Endothelial cell of umbilical vein (primary cell): Measurements from ENCODE around the gene CLN6. TPM values are rescaled to one million over a fixed set of nuclear protein-coding genes. Genes with fewer than 3 reads are reported as not detected.
"Not testable (repeated sequence)": the region's sequence is repeated elsewhere in the genome, so short reads cannot be mapped to it uniquely, and the experiment has no call there.

ENCODE experiments used
- BruUV-seq: library from RNA; stranded (reverse); fragments of 400-500 nt; replicated peaks from 2 replicates; lab custom pipeline; 2021; lab: Mats Ljungman, UMichigan
- CTCF ChIA-PET: fragments of 300-600, 350-600 bp; sonication (Branson Sonifier 250); formaldehyde crosslinking; loops from one replicate; lab custom pipeline; 2021; ENCODE audit warnings: antibody characterized with exemption, inconsistent platforms; lab: Charles Lee
- POLR2A ChIA-PET: fragments of 300-600, 350-600 bp; sonication (Branson Sonifier 250); formaldehyde crosslinking; loops from one replicate; lab custom pipeline; 2021; ENCODE audit warnings: antibody characterized with exemption, inconsistent platforms; lab: Charles Lee
- DNase-seq: peaks from one replicate; pipeline ENCODE4 v3.0.0-alpha.2; 2011; ENCODE audit warnings: low read depth, low spot score
- FAIRE-seq: peaks from 2 replicates; lab custom pipeline; 2011; peaks lifted over from hg19 to GRCh38; lab: Jason Lieb, UNC
- H2AFZ ChIP-seq: 2 replicates; pipeline ENCODE4 v1.6.0; 2012; ENCODE audit warnings: low read depth, low read length, control low read depth, inconsistent platforms
- H3K27ac ChIP-seq: 2 replicates; pipeline ENCODE4 v1.5.1; 2011; ENCODE audit warnings: low read depth, mild to moderate bottlenecking, control low read depth, low read length, moderate library complexity; ENCODE audit not compliant: insufficient read depth
- H3K27me3 ChIP-seq, 2 experiments: 2 replicates each; pipeline versions ENCODE4 v1.6.0 to v1.6.1; 2011; ENCODE audit warnings: low read length in 2 of 2, mixed read lengths in 1 of 2; ENCODE audit not compliant: control insufficient read depth in 2 of 2, insufficient read depth in 2 of 2
- H3K36me3 ChIP-seq, 2 experiments: 2 replicates in 1 of 2; 3 replicates in 1 of 2; pipeline ENCODE4 v1.5.1; 2011; ENCODE audit warnings: low read length in 2 of 2, mild to moderate bottlenecking in 1 of 2, moderate library complexity in 1 of 2; ENCODE audit not compliant: control insufficient read depth in 2 of 2, insufficient read depth in 2 of 2; ENCODE audit errors: extremely low read depth in 1 of 2
- H3K4me1 ChIP-seq: 3 replicates; pipeline ENCODE4 v1.5.1; 2011; ENCODE audit warnings: mild to moderate bottlenecking, low read length; ENCODE audit not compliant: control insufficient read depth, insufficient read depth; ENCODE audit errors: extremely low read depth
- H3K4me2 ChIP-seq: 2 replicates; pipeline ENCODE4 v1.6.1; 2011; ENCODE audit warnings: low read length, control low read depth, mixed read lengths; ENCODE audit not compliant: insufficient read depth
- H3K4me3 ChIP-seq, 3 experiments: fragments of 200-600 bp in 1 of 3; sonication (generic), shearing (Covaris generic) in 1 of 3; replicated peaks in 1 of 3; 2 replicates each; pipeline ENCODE4 v1.5.1; 2011 to 2016; ENCODE audit warnings: control low read depth in 3 of 3, low read length in 3 of 3, mild to moderate bottlenecking in 2 of 3, inconsistent platforms in 1 of 3, low read depth in 1 of 3, moderate library complexity in 1 of 3; ENCODE audit not compliant: insufficient read depth in 1 of 3
- H3K79me2 ChIP-seq: 2 replicates; pipeline ENCODE4 v1.6.0; 2012; ENCODE audit warnings: low read length, inconsistent platforms; ENCODE audit not compliant: control insufficient read depth, insufficient read depth
- H3K9ac ChIP-seq: replicated peaks from 2 replicates; pipeline ENCODE3; 2011; ENCODE audit warnings: low read length, control low read depth; ENCODE audit not compliant: insufficient read depth; ENCODE audit errors: extremely low read depth
- H3K9me1 ChIP-seq: replicated peaks from 3 replicates; pipeline ENCODE4 v1.6.0; 2011; ENCODE audit warnings: mild to moderate bottlenecking, low read length; ENCODE audit not compliant: control insufficient read depth, insufficient read depth; ENCODE audit errors: extremely low read depth
- H3K9me3 ChIP-seq: replicated peaks from 2 replicates; pipeline ENCODE4 v1.5.1; 2012; ENCODE audit warnings: low read length, inconsistent platforms; ENCODE audit not compliant: control insufficient read depth, insufficient read depth
- H4K20me1 ChIP-seq: replicated peaks from 2 replicates; pipeline ENCODE3; 2011; ENCODE audit warnings: mild to moderate bottlenecking, low read length; ENCODE audit not compliant: control insufficient read depth, insufficient read depth; ENCODE audit errors: extremely low read depth
- EZH2 ChIP-seq: IDR thresholded peaks from 2 replicates; pipeline ENCODE4 v1.6.1; 2012; ENCODE audit warnings: borderline replicate concordance, low read depth, mild to moderate bottlenecking, moderate library complexity, low read length, inconsistent platforms; ENCODE audit not compliant: severe bottlenecking
- FOS ChIP-seq: IDR thresholded peaks from 2 replicates; pipeline ENCODE4 v1.6.1; 2011; ENCODE audit warnings: mild to moderate bottlenecking, low read length, moderate library complexity, borderline replicate concordance; ENCODE audit not compliant: insufficient read depth
- GATA2 ChIP-seq: IDR thresholded peaks from 2 replicates; pipeline ENCODE4 v1.7.0; 2011; ENCODE audit warnings: low read depth, mild to moderate bottlenecking, moderate library complexity, mixed read lengths, low read length; ENCODE audit not compliant: insufficient read length, insufficient read depth
- JUN ChIP-seq: IDR thresholded peaks from 2 replicates; pipeline ENCODE4 v1.6.1; 2011; ENCODE audit warnings: borderline replicate concordance, low read depth; ENCODE audit not compliant: insufficient read length, insufficient read depth
- MYC ChIP-seq: IDR thresholded peaks from one replicate; pipeline ENCODE4 v1.6.1; 2011; ENCODE audit warnings: mild to moderate bottlenecking, low read depth, low read length
- POLR2A ChIP-seq: IDR thresholded peaks from 2 replicates; pipeline ENCODE4 v1.6.1; 2012; ENCODE audit warnings: low read depth, mild to moderate bottlenecking, control low read depth, low read length
- POLR2AphosphoS5 ChIP-seq: IDR thresholded peaks from 2 replicates; pipeline ENCODE4 v1.6.1; 2012; ENCODE audit warnings: low read depth, mild to moderate bottlenecking, control low read depth, low read length, moderate library complexity; ENCODE audit not compliant: insufficient read depth
- dilution Hi-C: fragments of 300-500 bp; cut with MboI; formaldehyde crosslinking; loops from one replicate; pipeline ENCODE4 v1.15.0; 2019; ENCODE audit warnings: low sequenced_read_pairs; ENCODE audit not compliant: extremely low pct_ligation_motif_present
- intact Hi-C: fragments of 100-400 bp; cut with micrococcal nuclease; formaldehyde crosslinking; loops from one replicate; pipeline ENCODE4 v1.10.0; 2022
- polyA plus RNA-seq, 4 experiments: library from polyadenylated mRNA; depleted of rRNA in 3 of 4; stranded (reverse) in 3 of 4; unstranded in 1 of 4; fragments of >200 nt; gene quantifications; 2 replicates each; pipeline versions ENCODE4 v1.2.1 to v1.2.3, GENCODE V29; 2011 to 2012; ENCODE audit warnings: missing spikeins in 1 of 4
- total RNA-seq: library from RNA; stranded (reverse); gene quantifications from 2 replicates; pipeline ENCODE4 v1.2.3, GENCODE V29; 2021
- TF ChIP-seq, protein P1 (sequence below): IDR thresholded peaks from 2 replicates; pipeline ENCODE4 v1.6.1; 2011; ENCODE audit not compliant: insufficient read depth, insufficient read length
- TF ChIP-seq, protein P2 (sequence below), 2 donors: IDR thresholded peaks; 1 replicate in 1 of 2; 2 replicates in 1 of 2; pipeline ENCODE4 v1.5.1; 2011; ENCODE audit warnings: low read length in 2 of 2, mild to moderate bottlenecking in 2 of 2, moderate library complexity in 2 of 2, control low read depth in 1 of 2, inconsistent platforms in 1 of 2, low read depth in 1 of 2; ENCODE audit not compliant: insufficient read depth in 1 of 2; ENCODE audit errors: extremely low read depth in 1 of 2

CLN6 gene
- total and polyA plus RNA-seq, 2 donors (not counting 3 experiments of a cell fraction or from before 2014, with no cell fraction given) = 53.9 to 75.5 TPM

DNA sequence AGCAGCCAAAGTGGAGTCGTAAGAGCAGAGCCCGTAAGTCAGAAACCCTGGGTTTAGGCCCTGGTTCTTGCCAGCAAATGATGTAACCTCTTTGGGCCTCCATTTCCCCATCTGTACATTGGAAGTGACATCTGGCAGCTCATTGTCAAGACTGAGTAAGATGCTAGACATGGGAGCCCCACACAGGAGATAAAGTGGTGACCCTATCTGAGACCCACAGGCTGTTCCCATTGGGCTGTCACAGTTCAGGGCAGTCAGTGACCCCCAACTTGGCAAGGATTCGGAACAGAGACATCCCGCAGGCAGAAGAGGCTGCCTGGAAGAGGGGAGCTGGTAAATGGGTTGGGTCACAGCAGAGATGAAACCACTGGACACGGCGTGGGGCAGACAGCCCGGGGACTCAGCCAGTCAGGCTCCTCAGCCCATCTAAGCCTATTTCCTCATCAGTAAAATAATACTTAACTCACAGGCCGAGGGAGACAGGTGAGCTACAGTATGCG is 1.8 kb downstream of the CLN6 start:
- ChIA-PET CTCF (interaction anchor here (1.2 to 1.3 kb wide), 2 partner anchors 8 to 25 kb away, joined by 4 read pairs; no protein-coding TSS in a partner anchor), POLR2A (no interaction called here)
- H3K9me3 ChIP-seq = no peaks in the 10 kb centered on the region
- no peak for TF ChIP-seq JUN
- TF ChIP-seq GATA2 = no peak
- no peak for TF ChIP-seq POLR2A
- no peak for TF ChIP-seq EZH2
- TF ChIP-seq FOS = no peak
- no peak for TF ChIP-seq POLR2AphosphoS5
- TF ChIP-seq MYC = no peak
- TF ChIP-seq, protein P1, sequence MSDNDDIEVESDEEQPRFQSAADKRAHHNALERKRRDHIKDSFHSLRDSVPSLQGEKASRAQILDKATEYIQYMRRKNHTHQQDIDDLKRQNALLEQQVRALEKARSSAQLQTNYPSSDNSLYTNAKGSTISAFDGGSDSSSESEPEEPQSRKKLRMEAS = no peak
- TF ChIP-seq, protein P2, sequence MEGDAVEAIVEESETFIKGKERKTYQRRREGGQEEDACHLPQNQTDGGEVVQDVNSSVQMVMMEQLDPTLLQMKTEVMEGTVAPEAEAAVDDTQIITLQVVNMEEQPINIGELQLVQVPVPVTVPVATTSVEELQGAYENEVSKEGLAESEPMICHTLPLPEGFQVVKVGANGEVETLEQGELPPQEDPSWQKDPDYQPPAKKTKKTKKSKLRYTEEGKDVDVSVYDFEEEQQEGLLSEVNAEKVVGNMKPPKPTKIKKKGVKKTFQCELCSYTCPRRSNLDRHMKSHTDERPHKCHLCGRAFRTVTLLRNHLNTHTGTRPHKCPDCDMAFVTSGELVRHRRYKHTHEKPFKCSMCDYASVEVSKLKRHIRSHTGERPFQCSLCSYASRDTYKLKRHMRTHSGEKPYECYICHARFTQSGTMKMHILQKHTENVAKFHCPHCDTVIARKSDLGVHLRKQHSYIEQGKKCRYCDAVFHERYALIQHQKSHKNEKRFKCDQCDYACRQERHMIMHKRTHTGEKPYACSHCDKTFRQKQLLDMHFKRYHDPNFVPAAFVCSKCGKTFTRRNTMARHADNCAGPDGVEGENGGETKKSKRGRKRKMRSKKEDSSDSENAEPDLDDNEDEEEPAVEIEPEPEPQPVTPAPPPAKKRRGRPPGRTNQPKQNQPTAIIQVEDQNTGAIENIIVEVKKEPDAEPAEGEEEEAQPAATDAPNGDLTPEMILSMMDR (IDR thresholded peaks at IDR 0.05; ENCODE audit: extremely low read depth in 1 of 2, insufficient read depth in 1 of 2, low read depth in 1 of 2, low read length in 2 of 2) = no peak
- H3K9ac ChIP-seq = no peak overlapping the region
- no peak overlapping the region for H3K27ac ChIP-seq
- peak overlapping the region; percentile 85 for H3K4me2 ChIP-seq
- FAIRE-seq = no peak
- no peak for DNase-seq
- BruUV-seq = no TSS peak
- peaks cover 53% of the 10 kb centered on the region for H3K79me2 ChIP-seq
- H4K20me1 ChIP-seq = no peaks in the 10 kb centered on the region
- no peak overlapping the region for H2AFZ ChIP-seq
- peaks cover 15% of the 10 kb centered on the region for H3K4me1 ChIP-seq
- no peak overlapping the region for H3K4me3 ChIP-seq
- dilution Hi-C loops (no loop called here), intact Hi-C loops (loop anchor here (2.0 to 5.0 kb wide), 2 partner anchors 23 to 365 kb away; partner anchors contain the start of gene CALML4)
- H3K36me3 ChIP-seq = no peaks in the 10 kb centered on the region
- no peaks in the 10 kb centered on the region for H3K9me1 ChIP-seq
- no peaks in the 10 kb centered on the region for H3K27me3 ChIP-seq

DNA sequence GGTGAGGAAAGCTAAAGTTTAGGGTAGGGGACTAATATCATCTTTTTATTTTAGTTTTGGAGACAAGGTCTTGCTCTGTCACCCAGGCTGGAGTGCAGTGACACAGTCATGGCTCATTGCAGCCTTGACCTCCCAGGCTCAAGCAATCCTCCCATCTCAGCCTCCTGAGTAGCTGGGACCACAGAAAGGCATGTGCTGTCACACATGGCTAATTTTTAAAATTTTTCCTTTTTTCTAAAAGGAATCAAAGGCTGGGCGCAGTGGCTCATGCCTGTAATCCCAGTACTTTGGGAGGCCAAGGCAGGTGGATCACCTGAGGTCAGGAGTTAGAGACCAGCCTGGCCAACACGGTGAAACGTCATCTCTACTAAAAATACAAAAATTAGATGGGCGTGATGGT is 4.1 kb downstream of the CLN6 start:
- FAIRE-seq, POLR2A ChIA-PET, CTCF ChIA-PET: not testable (repeated sequence)

More for the DNA sequence above, 4.1 kb downstream of the CLN6 start:
- H3K9me1 ChIP-seq, dilution Hi-C loops, H3K27me3 ChIP-seq, H4K20me1 ChIP-seq, DNase-seq, H3K36me3 ChIP-seq, H3K9ac ChIP-seq, H3K4me3 ChIP-seq, H2AFZ ChIP-seq, H3K4me2 ChIP-seq, H3K27ac ChIP-seq, BruUV-seq, H3K9me3 ChIP-seq: not testable (repeated sequence)
- intact Hi-C loops = loop anchor here (5.0 kb wide), 1 partner anchor 363 kb away; no protein-coding TSS in a partner anchor
- peaks cover 55% of the 10 kb centered on the region for H3K79me2 ChIP-seq
- H3K4me1 ChIP-seq = peaks cover 15% of the 10 kb centered on the region
